CD4-positive, alpha-beta T cell treated with Interleukin-17A for 1 hour (primary cell): ENCODE data around the gene ARVCF.

Experiments used
- DNase-seq: peaks from one replicate; pipeline ENCODE4 v3.0.0-alpha.2; 2020

The ARVCF gene

DNA sequence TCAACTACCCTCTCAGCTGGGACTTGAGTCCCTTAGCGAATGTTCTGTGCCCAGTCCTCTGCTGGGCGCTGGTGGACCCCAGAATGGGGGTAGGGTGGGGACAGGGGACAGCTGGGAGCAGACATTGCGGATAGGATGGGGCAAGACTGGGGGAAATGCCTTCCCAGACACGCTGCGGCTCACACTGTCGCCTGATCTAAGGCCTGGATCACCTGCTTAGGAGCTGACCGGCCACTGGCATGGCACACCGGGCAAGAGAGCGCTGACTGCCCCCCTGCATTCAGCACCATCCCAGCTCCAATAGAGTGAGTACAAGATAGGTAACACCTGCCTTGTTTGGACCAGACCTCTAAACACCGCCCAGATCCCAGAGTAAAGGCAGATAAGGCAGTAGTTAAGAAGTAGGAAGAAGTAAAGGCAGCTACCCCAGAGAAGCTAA, 1.4 kb downstream of the ARVCF start:
- no peak for DNase-seq

DNA sequence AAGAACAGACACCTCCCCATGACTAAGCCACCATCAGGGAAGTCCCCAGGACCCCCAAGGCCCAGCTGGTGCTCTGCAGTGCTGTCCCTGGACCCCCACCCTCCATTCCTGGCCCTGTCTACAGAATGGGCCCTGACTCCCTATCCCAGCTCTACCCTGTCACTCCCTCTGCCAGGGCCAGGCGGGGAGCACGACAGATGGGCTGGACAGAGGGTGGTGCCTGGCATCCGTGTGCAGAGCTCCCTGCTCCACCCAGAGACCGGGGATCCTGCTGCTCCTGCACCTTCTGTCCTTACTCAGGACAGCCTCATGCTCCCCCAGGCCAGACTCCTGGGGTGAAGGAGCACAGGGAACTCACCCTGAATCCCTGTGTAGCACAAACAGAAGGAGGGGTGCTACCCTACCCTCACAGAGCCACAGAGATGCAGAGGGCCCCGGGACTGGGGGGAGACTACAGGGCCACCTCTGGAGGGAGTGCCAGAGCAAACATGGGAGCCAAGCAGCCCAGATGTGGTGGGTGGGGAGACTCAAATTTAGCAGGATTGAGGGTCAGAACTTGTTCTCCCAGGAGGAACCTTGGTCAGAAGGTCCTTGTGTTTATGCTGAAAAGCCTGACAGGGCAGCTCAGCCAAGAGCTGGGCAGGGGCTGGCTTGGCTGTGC, 2.0 kb downstream of the ARVCF start:
- no peak for DNase-seq

GRCh38 chr22:20013382-20013871, 3.2 kb downstream of the ARVCF start:
- DNase-seq: peak; percentile 32

- DNase-seq: no peak
Measured at GRCh38 chr22:20012741-20013331, 3.8 kb downstream of the ARVCF start.

DNA sequence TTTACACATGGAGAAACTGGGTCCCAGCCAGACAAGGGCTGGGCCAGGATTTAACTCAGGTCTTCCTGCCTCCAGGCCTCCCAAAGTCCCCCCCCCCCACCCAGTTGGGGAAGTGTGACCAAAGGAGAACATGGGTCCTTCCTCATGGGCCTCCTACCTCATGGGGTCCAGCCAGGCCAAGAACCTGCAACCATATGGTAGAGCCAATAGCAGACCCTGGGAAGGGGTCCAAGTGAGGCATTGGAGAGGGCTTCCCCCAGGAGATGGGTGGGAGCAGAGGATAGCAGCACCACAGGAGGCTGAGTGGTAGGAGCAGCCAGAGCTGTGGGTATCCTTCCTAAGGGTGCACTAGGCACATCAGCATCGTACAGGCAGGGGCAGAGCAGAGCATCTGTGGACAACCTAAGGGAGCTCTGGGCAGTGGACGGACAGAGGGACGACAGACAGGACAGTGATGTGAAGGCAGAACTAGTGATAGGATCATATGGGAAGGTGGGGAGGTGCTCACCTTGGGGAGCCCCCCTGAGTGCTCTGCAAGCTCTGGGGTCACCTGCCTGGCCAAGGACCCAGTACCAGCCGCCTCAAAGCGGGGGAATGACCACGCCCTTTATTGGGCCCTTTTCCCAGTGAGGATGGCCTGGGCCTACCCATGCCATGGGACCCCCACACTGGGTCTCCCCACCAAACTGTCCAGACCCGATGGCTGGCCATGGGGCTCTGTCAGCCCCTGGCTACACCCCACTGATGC, 4.5 kb downstream of the ARVCF start:
- no peak for DNase-seq

GRCh38 chr22:20011123-20011992, 5.3 kb downstream of the ARVCF start:
- DNase-seq: no peak

DNA sequence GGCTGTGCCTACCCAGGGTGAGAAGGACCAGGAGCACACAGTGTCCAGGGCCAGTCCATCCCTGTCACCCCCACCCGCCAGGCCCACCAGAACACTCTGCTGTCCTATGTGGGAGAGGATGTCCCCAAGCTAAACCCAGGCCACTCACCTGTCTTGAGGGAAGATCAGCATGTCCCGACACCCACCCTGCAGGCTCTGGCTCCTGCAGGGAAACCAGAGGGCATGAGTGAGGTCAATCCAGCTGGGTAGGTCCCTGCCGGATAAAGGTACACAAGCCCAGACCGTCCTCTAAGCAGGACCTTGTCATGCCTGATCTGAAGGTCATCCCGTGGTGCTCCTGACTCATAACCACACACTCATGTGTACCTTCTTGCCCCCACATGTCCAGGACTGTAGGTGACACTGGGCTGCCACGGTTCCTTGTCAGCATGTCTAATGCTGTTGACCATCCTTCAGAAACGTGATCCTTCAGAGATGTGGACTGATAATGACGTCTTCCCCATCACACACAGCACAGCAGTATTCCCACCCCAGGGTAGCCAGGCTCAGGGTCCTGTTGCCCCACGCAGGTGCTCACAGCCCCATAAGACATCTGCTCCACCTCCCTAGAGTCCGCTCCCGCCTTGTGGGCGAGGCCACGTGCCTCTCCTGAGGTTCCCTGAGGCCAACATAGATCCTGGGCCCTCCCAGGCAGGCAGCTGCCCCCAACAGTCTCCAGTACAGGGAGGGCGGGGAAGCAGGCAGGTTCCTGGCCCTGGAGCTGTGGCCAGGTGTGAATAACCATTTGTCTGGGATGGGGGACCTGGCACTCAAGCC, 6.1 kb downstream of the ARVCF start:
- DNase-seq: no peak

DNA sequence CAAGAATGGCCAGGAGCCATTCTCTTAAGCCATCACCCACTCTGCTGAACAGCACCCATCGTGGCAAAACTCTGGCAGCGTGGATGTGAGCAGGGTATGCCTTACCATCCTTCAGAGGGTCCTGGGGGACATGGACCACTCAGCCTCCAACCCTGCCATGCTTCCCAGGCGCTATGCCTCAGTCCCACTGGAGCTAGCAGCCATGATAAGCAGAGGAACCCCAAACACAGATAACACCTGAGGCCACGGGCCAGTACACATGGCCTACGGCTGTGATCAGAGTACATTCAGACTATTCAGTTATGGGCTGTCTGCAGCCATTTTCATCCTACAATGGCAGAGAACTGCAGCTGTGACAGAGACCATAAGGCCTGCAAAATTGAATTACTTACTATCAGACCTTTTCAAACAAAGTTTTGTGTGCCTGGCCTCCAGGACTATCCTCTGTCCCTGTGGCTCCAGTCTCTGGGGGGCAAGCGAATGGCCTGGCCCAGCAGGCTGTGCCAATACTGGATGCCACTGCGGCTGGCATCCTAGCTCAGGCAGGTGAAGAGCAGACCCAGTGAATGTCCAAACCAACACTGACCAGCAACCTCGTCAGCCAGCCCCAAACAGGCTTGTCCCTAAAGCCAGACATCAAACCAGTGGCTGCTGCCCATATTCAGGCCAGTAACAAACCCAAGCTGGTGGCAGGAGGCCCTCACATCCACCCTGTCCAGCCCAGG, 6.9 kb downstream of the ARVCF start:
- no peak for DNase-seq

DNA sequence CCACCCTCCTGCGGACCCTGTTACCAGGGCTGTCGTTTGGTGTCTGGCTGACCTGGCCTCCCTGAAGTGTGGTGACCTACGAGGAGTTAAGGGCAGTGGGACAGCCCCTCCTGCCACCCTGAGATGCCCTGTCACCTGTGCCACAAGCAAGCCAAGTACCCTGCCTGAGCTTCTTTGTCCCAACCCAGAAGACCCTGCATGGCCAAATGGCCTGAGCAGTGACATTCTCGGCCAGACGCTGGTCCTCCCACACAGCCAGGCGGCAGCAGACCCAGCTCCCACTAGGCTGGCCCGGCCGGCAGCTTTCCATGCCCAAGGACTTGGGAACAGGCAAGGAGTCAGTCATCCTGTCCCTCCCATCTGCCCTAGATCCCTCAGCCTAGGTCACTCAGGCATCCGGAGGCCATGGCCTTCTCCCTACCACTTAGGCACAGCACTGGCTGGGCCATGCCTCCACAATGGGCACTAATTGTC, 7.6 kb downstream of the ARVCF start:
- DNase-seq: no peak

DNA sequence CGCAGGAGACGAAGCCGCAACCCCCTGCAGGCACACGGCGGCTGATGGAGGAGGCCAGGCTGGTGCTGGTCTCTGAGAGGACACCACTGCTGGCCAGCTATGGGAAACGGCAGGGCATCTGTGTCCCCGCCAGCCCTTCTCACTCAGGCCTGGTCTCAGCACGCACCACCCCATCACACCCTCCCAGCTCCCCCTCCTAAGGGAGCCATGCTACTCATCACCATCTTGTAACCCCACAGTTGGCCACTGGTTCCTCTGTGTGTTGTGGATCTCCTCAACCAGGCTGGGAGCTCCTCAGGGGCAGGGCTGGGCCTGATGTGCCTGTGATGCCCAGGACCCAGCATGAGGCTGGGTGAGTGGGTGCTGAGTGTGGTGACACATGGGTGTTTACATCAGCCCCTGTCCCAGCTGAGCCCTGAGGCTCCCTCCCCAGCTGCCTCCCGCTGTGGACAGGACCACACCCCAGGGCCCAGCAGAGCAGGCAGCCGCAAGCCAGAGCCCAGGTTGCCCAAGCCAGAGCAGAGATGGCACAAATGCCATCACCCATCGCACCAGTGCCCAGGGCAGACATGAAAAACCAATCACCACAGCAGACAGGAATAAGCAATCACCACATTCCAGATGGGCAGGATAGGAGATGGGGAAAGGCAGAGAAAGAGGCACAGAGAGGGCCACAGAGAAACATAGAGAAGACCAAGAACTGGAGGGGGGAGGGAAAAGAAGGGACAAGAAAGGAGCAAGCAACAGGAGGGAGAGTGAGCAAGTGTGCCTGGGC, 8.2 kb downstream of the ARVCF start:
- no peak for DNase-seq

DNA sequence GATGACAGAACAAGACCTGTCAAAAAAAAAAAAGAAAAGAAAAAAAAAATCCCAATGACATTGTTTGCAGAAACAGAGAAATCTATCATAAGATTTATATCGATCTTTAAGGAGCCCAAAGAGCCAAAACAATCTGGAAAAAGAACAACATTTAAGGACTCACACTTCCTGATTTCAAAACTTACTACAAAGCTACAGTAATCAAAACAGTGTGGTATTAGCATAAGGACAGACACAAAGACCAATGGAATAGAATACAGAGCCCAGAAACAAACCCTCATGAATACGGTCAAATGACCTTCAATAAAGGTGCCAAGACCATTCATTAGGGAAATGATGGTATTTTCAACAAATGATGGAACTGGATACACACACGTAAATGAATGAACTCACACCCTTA, 12.2 kb downstream of the ARVCF start:
- DNase-seq: no peak

- DNase-seq: no peak
Measured at GRCh38 chr22:20003304-20003703, 13.3 kb downstream of the ARVCF start.

DNA sequence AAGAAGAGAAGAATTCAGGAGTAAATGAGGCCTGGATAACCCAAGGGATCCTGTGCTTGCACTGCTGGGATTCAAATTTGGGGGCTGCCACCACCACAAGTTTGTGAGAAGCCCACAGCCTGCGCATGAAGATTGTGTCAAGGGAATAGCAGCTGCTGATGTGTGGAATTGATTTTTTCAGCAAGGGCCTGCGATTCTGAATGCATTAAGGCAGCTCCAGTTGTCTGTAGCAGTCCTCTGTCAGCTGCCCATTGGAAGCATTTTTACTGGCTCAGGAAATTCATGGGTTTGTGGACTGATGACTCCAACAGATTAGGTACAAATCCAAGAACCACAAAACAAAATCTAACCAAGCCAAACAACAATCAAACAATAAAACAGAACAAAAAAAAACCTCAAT, 14.0 kb downstream of the ARVCF start:
- no peak for DNase-seq

GRCh38 chr22:20002128-20002527, 14.5 kb downstream of the ARVCF start:
- DNase-seq: no peak

DNA sequence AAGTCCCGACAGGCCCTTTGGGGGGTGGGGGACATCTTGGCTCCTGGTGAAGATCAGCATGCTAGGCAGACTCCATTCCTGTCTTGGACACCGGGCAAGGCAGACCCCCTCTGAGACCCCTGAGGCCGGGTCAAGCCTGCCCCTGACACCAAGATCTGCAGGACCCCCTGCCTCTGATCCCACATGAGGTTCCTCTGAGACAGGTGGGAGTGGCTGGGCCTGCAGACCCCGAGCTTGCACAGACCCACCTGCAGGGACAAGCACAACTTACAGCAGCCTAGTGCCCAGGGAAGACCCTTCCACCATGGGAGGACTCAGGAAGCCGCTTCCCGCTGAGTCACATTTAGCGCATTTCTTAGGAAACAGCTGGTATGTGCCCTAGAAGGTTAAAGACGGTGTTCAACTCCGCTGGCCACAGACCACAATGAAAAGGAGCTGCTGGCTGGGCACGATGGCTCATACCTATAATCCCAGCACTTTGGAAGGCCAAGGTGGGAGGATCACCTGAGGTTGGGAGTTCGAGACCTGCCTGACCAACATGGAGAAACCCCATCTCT, 15.5 kb downstream of the ARVCF start:
- DNase-seq: no peak

DNA sequence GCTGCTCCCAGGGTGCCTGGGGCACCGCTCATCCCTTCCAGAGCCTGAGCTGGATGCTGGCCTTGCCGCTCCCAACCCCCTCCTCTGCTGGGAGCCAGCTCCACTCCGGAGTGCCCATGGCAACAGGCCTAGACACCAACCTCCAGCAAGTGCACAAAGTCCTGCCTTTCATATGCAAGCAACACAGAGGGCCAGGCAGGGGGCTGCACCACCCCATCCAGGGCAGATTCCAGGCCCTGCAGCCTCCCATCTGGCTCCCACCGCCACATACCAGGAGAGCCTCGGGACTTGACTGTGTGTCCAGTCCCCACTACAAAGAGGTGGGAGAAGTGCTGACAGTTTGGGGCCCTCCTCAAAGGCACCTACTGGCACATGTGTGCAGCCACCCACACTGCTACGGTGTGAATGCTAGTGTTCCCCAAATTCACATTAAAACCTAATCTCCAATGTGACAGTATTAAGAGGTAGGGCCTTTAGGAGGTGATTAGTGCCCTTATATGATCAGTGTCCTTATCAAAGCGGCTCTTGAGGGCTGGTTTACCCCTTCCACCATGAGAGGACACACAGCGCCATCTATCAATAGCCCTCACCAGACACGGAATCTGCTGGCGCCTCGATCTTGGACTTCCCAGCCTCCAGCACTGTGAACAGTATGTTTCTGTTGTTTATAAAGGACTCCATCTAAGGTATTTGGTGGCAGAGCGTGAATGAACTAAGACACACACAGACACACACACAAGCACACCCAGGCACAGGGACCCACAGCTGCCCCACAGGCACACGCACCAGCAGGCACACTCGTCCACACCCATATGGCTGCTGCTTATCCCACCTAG, 16.2 kb downstream of the ARVCF start:
- DNase-seq: no peak

DNA sequence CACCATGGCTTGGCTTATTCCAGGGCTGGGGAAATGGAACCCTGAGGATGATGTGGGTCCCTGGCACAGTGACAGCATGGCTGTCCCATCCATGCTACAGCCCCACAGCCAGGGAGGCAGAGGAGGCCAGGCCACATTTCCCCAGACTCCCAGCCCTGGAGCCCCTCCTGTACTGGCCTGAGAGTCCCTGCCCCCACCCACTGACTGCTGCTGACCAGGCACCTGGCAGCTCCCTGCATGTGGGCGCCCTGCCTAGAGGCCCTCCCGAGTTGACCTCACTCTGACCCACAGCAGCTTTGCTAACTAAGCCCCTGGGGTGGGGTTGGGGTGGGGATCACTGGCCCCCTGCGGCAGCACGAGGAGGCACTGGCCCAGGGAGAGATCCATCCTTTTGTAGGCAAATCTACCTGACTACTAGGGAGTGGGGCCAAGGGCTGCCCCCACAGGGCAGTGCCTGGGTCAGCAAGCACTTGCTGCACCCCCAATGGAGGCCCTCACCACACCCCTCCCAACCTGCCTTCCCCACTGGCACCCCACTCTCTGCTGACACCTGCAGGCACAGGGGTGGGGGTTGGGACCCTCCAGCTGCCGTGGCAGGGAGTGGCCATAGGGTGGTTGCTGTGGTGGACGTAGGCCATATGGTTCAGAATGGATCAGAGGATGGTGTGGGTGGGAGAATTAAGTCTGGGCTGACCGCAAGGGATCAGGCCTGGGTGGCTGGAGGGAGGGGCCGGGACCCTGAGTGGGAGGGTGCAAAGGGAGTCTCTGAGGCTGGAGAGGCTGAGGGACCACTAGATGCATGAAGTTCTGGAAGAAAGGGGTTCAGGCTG, 17.4 kb downstream of the ARVCF start:
- no peak for DNase-seq

DNA sequence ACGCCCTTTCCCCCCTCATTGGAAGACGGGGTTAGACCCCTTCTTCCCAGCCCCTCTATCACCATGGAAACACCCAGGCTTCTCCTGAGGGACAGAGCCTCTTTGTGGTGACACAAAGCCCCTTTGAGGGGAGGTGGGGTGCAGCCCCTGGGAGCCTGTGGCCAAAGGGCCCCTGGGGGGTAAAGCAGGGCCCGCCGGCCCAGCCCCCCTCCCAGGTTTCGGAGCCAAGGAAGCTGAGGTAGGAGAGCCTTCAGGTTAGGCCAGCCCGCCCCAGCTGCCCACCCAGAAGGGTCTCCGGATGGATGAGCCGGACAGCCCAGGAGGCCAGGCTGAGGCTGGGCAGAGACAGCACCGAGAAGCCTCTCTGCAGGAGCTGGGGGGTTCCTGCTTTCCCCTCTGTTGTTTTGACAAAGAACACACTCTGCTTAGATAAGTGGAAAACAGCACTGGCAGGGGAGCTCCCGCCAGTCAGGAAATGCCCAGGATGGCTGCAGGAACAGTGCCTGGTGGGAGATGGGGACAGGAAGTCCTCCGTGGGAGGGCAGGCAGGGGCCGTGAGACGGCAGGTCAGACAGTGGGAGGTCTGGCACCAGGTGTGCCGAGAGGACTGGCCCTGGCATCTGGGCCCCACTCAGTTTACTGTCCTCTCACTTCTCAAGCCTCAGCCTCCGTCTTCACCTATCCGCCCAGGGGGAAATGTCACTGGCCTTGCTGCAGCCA, 18.2 kb downstream of the ARVCF start:
- no peak for DNase-seq
